NCI-H2171 treated with DMSO at 0.1 percent for 48 hours (cell line): ENCODE results near the gene GPX4.

Experiments
- DNase-seq: peaks from one replicate; lab custom pipeline; 2025; lab: John Stamatoyannopoulos, UW

GPX4 gene

GRCh38 chr19:1103708-1104310 is at the start of gene GPX4:
Gene GPX4, plus strand, starts transcription at chr19:1103994. Its CDS starts 50 bp downstream, at chr19:1104044.
- peak; percentile 96 for DNase-seq

- no peak for DNase-seq
Measured at GRCh38 chr19:1054102-1055027, 49.4 kb upstream of the GPX4 start.

GRCh38 chr19:1055028-1055425 is 48.8 kb upstream of the GPX4 start:
- no peak for DNase-seq

GRCh38 chr19:1055886-1056620 is 47.7 kb upstream of the GPX4 start:
- DNase-seq = no peak

- DNase-seq = peak; percentile 56
Measured at GRCh38 chr19:1057176-1057855, 46.5 kb upstream of the GPX4 start.

GRCh38 chr19:1058112-1058511 is 45.7 kb upstream of the GPX4 start:
- no peak for DNase-seq

- DNase-seq = no peak
Measured at GRCh38 chr19:1060689-1061088, 43.1 kb upstream of the GPX4 start.

- no peak for DNase-seq
Measured at GRCh38 chr19:1061987-1062386, 41.8 kb upstream of the GPX4 start.

GRCh38 chr19:1062387-1063029 is 41.3 kb upstream of the GPX4 start:
- no peak for DNase-seq

GRCh38 chr19:1063030-1063908 is 40.5 kb upstream of the GPX4 start:
- no peak for DNase-seq

- no peak for DNase-seq
Measured at GRCh38 chr19:1063909-1064660, 39.7 kb upstream of the GPX4 start.

- peak; percentile 38 for DNase-seq
Measured at GRCh38 chr19:1064661-1065605, 38.9 kb upstream of the GPX4 start.

- no peak for DNase-seq
Measured at GRCh38 chr19:1065606-1066109, 38.1 kb upstream of the GPX4 start.

- no peak for DNase-seq
Measured at GRCh38 chr19:1066251-1066747, 37.5 kb upstream of the GPX4 start.

GRCh38 chr19:1066748-1067340 is 37.0 kb upstream of the GPX4 start, which contains the start of gene ARHGAP45:
Gene ARHGAP45, plus strand, starts transcription at chr19:1067167. Its CDS starts 239 bp downstream, at chr19:1067406.
- DNase-seq = no peak

- no peak for DNase-seq
Measured at GRCh38 chr19:1067341-1067957, 36.3 kb upstream of the GPX4 start.
